SH-SY5Y (cell line): ENCODE results near the gene UCMA.

ENCODE experiments used
- GATA2 ChIP-seq: IDR thresholded peaks from 2 replicates; pipeline ENCODE4 v1.6.1; 2011; ENCODE audit warnings: mild to moderate bottlenecking, low read depth, low read length
- GATA3 ChIP-seq: IDR thresholded peaks from 2 replicates; pipeline ENCODE4 v1.6.1; 2011; ENCODE audit warnings: low read depth, mild to moderate bottlenecking, low read length, moderate library complexity

DNA sequence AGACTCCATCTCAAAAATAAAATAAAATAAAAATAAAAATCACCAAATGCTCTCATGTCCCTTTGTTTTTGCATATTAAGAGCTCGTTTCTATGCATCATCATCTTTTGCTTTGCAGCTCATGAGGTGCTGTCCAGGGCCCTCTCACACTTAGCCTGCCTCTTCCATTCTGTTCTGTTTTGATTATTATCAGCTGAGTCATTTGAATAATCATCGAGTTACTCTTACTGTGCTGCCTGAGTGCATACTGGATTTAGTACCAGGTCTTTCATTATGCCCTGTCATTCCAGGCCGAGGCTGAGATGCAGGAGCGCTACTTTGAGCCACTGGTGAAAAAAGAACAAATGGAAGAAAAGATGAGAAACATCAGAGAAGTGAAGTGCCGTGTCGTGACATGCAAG is 33.0 kb downstream of the UCMA start:
- TF ChIP-seq GATA2 (no peak), GATA3 (no peak)
